HL-60 (cell line): ENCODE results near the gene SCYGR1.

Experiments
- DNase-seq, 2 experiments: peaks; one replicate each; pipeline ENCODE4 v3.0.0-alpha.2; 2010 to 2020; ENCODE audit warnings: low read depth in 1 of 2, low spot score in 1 of 2
- H3K27ac ChIP-seq: fragments of 250-450 bp; sonication (Bioruptor Pico); replicated peaks from 2 replicates; pipeline ENCODE4 v1.5.1; 2020; ENCODE audit warnings: mild to moderate bottlenecking, moderate library complexity
- H3K27me3 ChIP-seq: fragments of 250-450 bp; sonication (Bioruptor Pico); 2 replicates; pipeline ENCODE4 v1.5.1; 2021; ENCODE audit warnings: mild to moderate bottlenecking, moderate library complexity; ENCODE audit not compliant: insufficient read depth, poor library complexity, severe bottlenecking
- H3K4me3 ChIP-seq: replicated peaks from 2 replicates; pipeline ENCODE4 v1.5.1; 2011; ENCODE audit warnings: mild to moderate bottlenecking, control low read depth, low read length; ENCODE audit not compliant: insufficient read depth
- CTCF ChIP-seq: IDR thresholded peaks from one replicate; pipeline ENCODE4 v1.5.1; 2011; ENCODE audit warnings: low read length, control low read depth, inconsistent platforms; ENCODE audit not compliant: insufficient read depth
- GABPA ChIP-seq: IDR thresholded peaks from 2 replicates; pipeline ENCODE4 v1.6.1; 2012; ENCODE audit warnings: low read depth
- POLR2AphosphoS5 ChIP-seq: IDR thresholded peaks from 2 replicates; pipeline ENCODE4 v1.6.1; 2012; ENCODE audit warnings: low read depth
- SPI1 ChIP-seq: IDR thresholded peaks from 2 replicates; pipeline ENCODE4 v1.6.1; 2012; ENCODE audit warnings: low read depth, mild to moderate bottlenecking, borderline replicate concordance
- TF ChIP-seq, protein P1 (sequence below): IDR thresholded peaks from 2 replicates; pipeline ENCODE4 v1.6.1; 2012; ENCODE audit warnings: low read depth; ENCODE audit not compliant: insufficient replicate concordance

The SCYGR1 gene

DNA sequence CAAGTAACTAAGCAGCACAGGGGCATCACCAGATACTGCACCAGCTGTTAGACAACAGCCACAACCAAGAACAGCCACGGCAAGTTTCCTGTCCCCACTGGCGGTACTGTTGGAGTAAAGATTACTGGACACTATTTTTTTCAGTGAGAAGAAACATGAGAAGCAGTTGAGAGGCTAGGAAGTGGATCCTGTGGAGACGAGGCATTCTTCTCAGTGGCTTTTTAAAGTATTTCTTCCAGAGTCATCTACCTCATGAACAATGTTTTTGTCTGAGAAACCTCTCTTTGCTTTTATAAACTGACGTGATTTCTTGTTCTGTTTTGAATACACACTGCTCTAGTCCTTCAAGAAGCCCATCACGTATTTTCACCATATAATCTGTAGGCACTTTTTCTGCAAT, 27.4 kb downstream of the SCYGR1 start:
- H3K4me3 ChIP-seq, result no peak overlapping the region
- DNase-seq, result no peak

GRCh38 chr2:227351639-227352038, 36.1 kb downstream of the SCYGR1 start:
- no peak overlapping the region for H3K4me3 ChIP-seq
- no peak for DNase-seq
- H3K27me3 ChIP-seq, result no peaks in the 10 kb centered on the region
- H3K27ac ChIP-seq, result no peak overlapping the region
- TF ChIP-seq CTCF (no peak), GABPA (no peak), POLR2AphosphoS5 (no peak), SPI1 (no peak)
- TF ChIP-seq, protein P1, sequence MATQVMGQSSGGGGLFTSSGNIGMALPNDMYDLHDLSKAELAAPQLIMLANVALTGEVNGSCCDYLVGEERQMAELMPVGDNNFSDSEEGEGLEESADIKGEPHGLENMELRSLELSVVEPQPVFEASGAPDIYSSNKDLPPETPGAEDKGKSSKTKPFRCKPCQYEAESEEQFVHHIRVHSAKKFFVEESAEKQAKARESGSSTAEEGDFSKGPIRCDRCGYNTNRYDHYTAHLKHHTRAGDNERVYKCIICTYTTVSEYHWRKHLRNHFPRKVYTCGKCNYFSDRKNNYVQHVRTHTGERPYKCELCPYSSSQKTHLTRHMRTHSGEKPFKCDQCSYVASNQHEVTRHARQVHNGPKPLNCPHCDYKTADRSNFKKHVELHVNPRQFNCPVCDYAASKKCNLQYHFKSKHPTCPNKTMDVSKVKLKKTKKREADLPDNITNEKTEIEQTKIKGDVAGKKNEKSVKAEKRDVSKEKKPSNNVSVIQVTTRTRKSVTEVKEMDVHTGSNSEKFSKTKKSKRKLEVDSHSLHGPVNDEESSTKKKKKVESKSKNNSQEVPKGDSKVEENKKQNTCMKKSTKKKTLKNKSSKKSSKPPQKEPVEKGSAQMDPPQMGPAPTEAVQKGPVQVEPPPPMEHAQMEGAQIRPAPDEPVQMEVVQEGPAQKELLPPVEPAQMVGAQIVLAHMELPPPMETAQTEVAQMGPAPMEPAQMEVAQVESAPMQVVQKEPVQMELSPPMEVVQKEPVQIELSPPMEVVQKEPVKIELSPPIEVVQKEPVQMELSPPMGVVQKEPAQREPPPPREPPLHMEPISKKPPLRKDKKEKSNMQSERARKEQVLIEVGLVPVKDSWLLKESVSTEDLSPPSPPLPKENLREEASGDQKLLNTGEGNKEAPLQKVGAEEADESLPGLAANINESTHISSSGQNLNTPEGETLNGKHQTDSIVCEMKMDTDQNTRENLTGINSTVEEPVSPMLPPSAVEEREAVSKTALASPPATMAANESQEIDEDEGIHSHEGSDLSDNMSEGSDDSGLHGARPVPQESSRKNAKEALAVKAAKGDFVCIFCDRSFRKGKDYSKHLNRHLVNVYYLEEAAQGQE, result no peak

More for the DNA sequence above, 27.4 kb downstream of the SCYGR1 start:
- no peak overlapping the region for H3K27ac ChIP-seq
- H3K27me3 ChIP-seq, result no peaks in the 10 kb centered on the region
- TF ChIP-seq GABPA, result no peak
- no peak for TF ChIP-seq SPI1
- no peak for TF ChIP-seq CTCF
- TF ChIP-seq, protein P1, result no peak
- TF ChIP-seq POLR2AphosphoS5, result no peak

GRCh38 chr2:227349989-227350612, 37.6 kb downstream of the SCYGR1 start:
- H3K4me3 ChIP-seq, result no peak overlapping the region
- H3K27me3 ChIP-seq, result no peaks in the 10 kb centered on the region
- TF ChIP-seq SPI1, result no peak
- TF ChIP-seq, protein P1, result no peak
- TF ChIP-seq POLR2AphosphoS5, result no peak
- TF ChIP-seq CTCF, result no peak
- TF ChIP-seq GABPA, result no peak
- DNase-seq, result no peak
- H3K27ac ChIP-seq, result no peak overlapping the region
